GM12892 (cell line): ENCODE results near the gene SORCS2.

Experiments used
- POLR2A ChIP-seq: IDR thresholded peaks from 2 replicates; pipeline ENCODE4 v1.6.1; 2011; ENCODE audit warnings: low read depth, low read length, control low read depth
- POLR2AphosphoS5 ChIP-seq: IDR thresholded peaks from 2 replicates; pipeline ENCODE4 v1.6.1; 2011; ENCODE audit warnings: low read depth, low read length, control low read depth

GRCh38 chr4:7750523-7750922, 558.2 kb downstream of the SORCS2 start:
- TF ChIP-seq POLR2A, result no peak
- TF ChIP-seq POLR2AphosphoS5, result no peak
